ENCODE data around the gene SKIC2.
"Not testable (repeated sequence)": the region's sequence is repeated elsewhere in the genome, so short reads cannot be mapped to it uniquely, and the experiment has no call there.

DNA sequence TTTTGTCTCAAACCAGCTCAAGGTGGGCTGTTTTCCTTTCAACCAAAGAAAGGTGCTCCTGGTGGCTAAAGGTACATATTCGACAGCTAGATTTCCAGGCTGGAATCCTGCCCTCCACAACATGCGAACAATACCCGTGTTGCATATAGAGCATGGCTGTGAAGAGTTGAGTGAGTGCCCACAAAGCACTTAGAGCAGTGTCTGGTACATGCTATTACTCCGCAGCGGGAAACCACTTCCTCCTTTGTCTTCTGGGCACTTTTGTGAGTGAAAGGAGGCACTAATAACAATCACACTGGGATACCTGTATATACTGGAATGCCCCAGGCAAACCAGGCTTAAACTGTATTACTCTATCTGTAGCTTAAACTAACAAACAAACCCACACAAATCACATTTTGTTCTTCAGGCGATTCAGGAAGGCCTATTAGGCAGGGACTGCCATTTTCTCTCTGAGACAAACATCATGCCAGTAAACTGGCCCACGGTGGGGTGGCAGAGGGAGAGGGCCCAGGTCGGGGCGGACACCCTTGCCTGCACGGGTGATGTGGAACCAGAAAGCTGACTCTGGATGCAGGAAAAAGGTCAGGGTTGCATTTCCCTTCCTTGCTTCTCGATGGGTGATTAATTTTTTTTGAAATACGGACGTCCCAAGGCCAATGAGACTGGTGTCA is 46.0 kb downstream of the SKIC2 start:
- TF ChIP-seq, protein P1, sequence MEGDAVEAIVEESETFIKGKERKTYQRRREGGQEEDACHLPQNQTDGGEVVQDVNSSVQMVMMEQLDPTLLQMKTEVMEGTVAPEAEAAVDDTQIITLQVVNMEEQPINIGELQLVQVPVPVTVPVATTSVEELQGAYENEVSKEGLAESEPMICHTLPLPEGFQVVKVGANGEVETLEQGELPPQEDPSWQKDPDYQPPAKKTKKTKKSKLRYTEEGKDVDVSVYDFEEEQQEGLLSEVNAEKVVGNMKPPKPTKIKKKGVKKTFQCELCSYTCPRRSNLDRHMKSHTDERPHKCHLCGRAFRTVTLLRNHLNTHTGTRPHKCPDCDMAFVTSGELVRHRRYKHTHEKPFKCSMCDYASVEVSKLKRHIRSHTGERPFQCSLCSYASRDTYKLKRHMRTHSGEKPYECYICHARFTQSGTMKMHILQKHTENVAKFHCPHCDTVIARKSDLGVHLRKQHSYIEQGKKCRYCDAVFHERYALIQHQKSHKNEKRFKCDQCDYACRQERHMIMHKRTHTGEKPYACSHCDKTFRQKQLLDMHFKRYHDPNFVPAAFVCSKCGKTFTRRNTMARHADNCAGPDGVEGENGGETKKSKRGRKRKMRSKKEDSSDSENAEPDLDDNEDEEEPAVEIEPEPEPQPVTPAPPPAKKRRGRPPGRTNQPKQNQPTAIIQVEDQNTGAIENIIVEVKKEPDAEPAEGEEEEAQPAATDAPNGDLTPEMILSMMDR (IDR thresholded peaks at IDR 0.05): not testable (repeated sequence)
- TF ChIP-seq POLR2A (IDR thresholded peaks at IDR 0.05): not testable (repeated sequence)
